Keratinocyte (primary cell): Measurements from ENCODE around the gene CNNM4. TPM values are rescaled to one million over a fixed set of nuclear protein-coding genes. Genes with fewer than 3 reads are reported as not detected.

Experiments used
- DNase-seq: peaks from one replicate; pipeline ENCODE4 v3.0.0-alpha.2; 2011; ENCODE audit warnings: low read depth, missing footprints, low spot score
- FAIRE-seq: peaks from 2 replicates; lab custom pipeline; 2011; peaks lifted over from hg19 to GRCh38; lab: Jason Lieb, UNC
- H2AFZ ChIP-seq: 2 replicates; pipeline ENCODE4 v1.6.0; 2012; ENCODE audit warnings: low read length, control low read depth, inconsistent platforms; ENCODE audit not compliant: control insufficient read depth
- H3K27ac ChIP-seq: 2 replicates; pipeline ENCODE4 v1.5.1; 2011; ENCODE audit warnings: low read length; ENCODE audit not compliant: control insufficient read depth, insufficient read depth
- H3K27me3 ChIP-seq: 3 replicates; pipeline ENCODE4 v1.6.0; 2011; ENCODE audit warnings: low read length; ENCODE audit not compliant: control insufficient read depth, insufficient read depth; ENCODE audit errors: extremely low read depth
- H3K36me3 ChIP-seq, 2 experiments: 2 replicates in 1 of 2; 3 replicates in 1 of 2; pipeline ENCODE4 v1.5.1; 2011; ENCODE audit warnings: low read length in 2 of 2, mild to moderate bottlenecking in 1 of 2; ENCODE audit not compliant: control insufficient read depth in 2 of 2, insufficient read depth in 2 of 2; ENCODE audit errors: extremely low read depth in 1 of 2
- H3K4me1 ChIP-seq: 3 replicates; pipeline ENCODE4 v1.5.1; 2011; ENCODE audit warnings: low read length; ENCODE audit not compliant: control insufficient read depth, insufficient read depth; ENCODE audit errors: extremely low read depth
- H3K4me2 ChIP-seq: 3 replicates; pipeline ENCODE4 v1.6.0; 2011; ENCODE audit warnings: low read depth, low read length; ENCODE audit not compliant: control insufficient read depth, insufficient read depth; ENCODE audit errors: extremely low read depth
- H3K4me3 ChIP-seq, 3 experiments: fragments of 200-600 bp in 1 of 3; sonication (generic) in 1 of 3; 2 replicates in 2 of 3; 3 replicates in 1 of 3; pipeline ENCODE4 v1.5.1; 2011 to 2016; ENCODE audit warnings: low read length in 3 of 3, mild to moderate bottlenecking in 3 of 3, control low read depth in 2 of 3, inconsistent platforms in 1 of 3, low read depth in 1 of 3, mixed read lengths in 1 of 3, mixed run types in 1 of 3, moderate library complexity in 1 of 3; ENCODE audit not compliant: control insufficient read depth in 2 of 3, insufficient read depth in 2 of 3; ENCODE audit errors: extremely low read depth in 1 of 3
- H3K79me2 ChIP-seq: 2 replicates; pipeline ENCODE4 v1.6.0; 2012; ENCODE audit warnings: low read length; ENCODE audit not compliant: control insufficient read depth, insufficient read depth
- H3K9ac ChIP-seq: 3 replicates; pipeline ENCODE4 v1.6.0; 2011; ENCODE audit warnings: low read length; ENCODE audit not compliant: control insufficient read depth, insufficient read depth; ENCODE audit errors: extremely low read depth
- H3K9me1 ChIP-seq: 3 replicates; pipeline ENCODE4 v1.6.0; 2011; ENCODE audit warnings: low read length; ENCODE audit not compliant: control insufficient read depth, insufficient read depth; ENCODE audit errors: extremely low read depth
- H3K9me3 ChIP-seq: 2 replicates; pipeline ENCODE4 v1.5.1; 2012; ENCODE audit warnings: low read depth, low read length; ENCODE audit not compliant: control insufficient read depth
- H4K20me1 ChIP-seq: 3 replicates; pipeline ENCODE4 v1.6.0; 2011; ENCODE audit warnings: low read length; ENCODE audit not compliant: control insufficient read depth, insufficient read depth; ENCODE audit errors: extremely low read depth
- CTCF ChIP-seq, 3 experiments: IDR thresholded peaks in 1 of 3; conservative IDR thresholded peaks in 1 of 3; optimal IDR thresholded peaks in 1 of 3; 2 replicates in 2 of 3; 3 replicates in 1 of 3; pipeline versions ENCODE3 to v1.5.1; 2011; ENCODE audit warnings: low read length in 3 of 3, mild to moderate bottlenecking in 3 of 3, moderate library complexity in 2 of 3, control low read depth in 1 of 3, inconsistent platforms in 1 of 3; ENCODE audit not compliant: insufficient read depth in 2 of 3; ENCODE audit errors: extremely low read depth in 1 of 3
- EZH2 ChIP-seq: IDR thresholded peaks from one replicate; pipeline ENCODE4 v1.6.1; 2012; ENCODE audit warnings: inconsistent platforms, mild to moderate bottlenecking, low read length, moderate library complexity
- dilution Hi-C: fragments of 300-500 bp; cut with MboI; formaldehyde crosslinking; loops from one replicate; pipeline ENCODE4 v1.7.0; 2020; ENCODE audit warnings: low sequenced_read_pairs; ENCODE audit not compliant: extremely low pct_ligation_motif_present
- polyA plus RNA-seq, 5 experiments: library from polyadenylated mRNA; depleted of rRNA in 3 of 5; stranded (reverse) in 3 of 5; stranded (forward) in 1 of 5; unstranded in 1 of 5; fragments of >200 nt; gene quantifications; 1 replicate in 1 of 5; 2 replicates in 3 of 5; 3 replicates in 1 of 5; pipeline versions ENCODE4 v1.2.1 to v1.2.3, GENCODE V29; 2011 to 2012; ENCODE audit warnings: missing spikeins in 2 of 5, low read depth in 1 of 5, low replicate concordance in 1 of 5

CNNM4 gene
- polyA plus RNA-seq, 1 donor (not counting 4 experiments of a cell fraction or from before 2014, with no cell fraction given), result 4.4 TPM

GRCh38 chr2:96832408-96832753, 71.7 kb downstream of the CNNM4 start:
- H3K79me2 ChIP-seq, result no peaks in the 10 kb centered on the region
- H3K4me2 ChIP-seq, result no peak overlapping the region
- no peaks in the 10 kb centered on the region for H3K9me1 ChIP-seq
- H3K9me3 ChIP-seq, result no peaks in the 10 kb centered on the region
- TF ChIP-seq EZH2, result no peak
- no peak for TF ChIP-seq CTCF (optimal IDR thresholded peaks at IDR 0.05 in 1 of 3, IDR thresholded peaks at IDR 0.05 in 1 of 3, conservative IDR thresholded peaks at IDR 0.05 in 1 of 3; ENCODE audit: extremely low read depth in 1 of 3, insufficient read depth in 2 of 3, low read length in 3 of 3)
- no peak overlapping the region for H3K4me3 ChIP-seq
- H3K27ac ChIP-seq, result no peak overlapping the region
- no peaks in the 10 kb centered on the region for H4K20me1 ChIP-seq
- no peak for FAIRE-seq
- peaks cover 6 to 18% of the 10 kb centered on the region in 2 experiments for H3K36me3 ChIP-seq
- H3K27me3 ChIP-seq, result no peaks in the 10 kb centered on the region
- DNase-seq, result no peak
- dilution Hi-C loops, result no loop called here
- no peak overlapping the region for H3K9ac ChIP-seq
- H3K4me1 ChIP-seq, result no peaks in the 10 kb centered on the region
- H2AFZ ChIP-seq, result no peak overlapping the region

GRCh38 chr2:96832754-96833507, 72.2 kb downstream of the CNNM4 start:
- FAIRE-seq, result no peak
- H3K36me3 ChIP-seq, result peaks cover 4 to 15% of the 10 kb centered on the region in 2 experiments

More at GRCh38 chr2:96832754-96833507, 72.2 kb downstream of the CNNM4 start:
- no peaks in the 10 kb centered on the region for H3K9me3 ChIP-seq
- H3K4me2 ChIP-seq, result no peak overlapping the region
- no peak for TF ChIP-seq CTCF (optimal IDR thresholded peaks at IDR 0.05 in 1 of 3, IDR thresholded peaks at IDR 0.05 in 1 of 3, conservative IDR thresholded peaks at IDR 0.05 in 1 of 3; ENCODE audit: extremely low read depth in 1 of 3, insufficient read depth in 2 of 3, low read length in 3 of 3)
- no peak for TF ChIP-seq EZH2
- no peak for DNase-seq
- no peak overlapping the region for H3K4me3 ChIP-seq
- dilution Hi-C loops, result no loop called here
- no peaks in the 10 kb centered on the region for H3K4me1 ChIP-seq
- H2AFZ ChIP-seq, result no peak overlapping the region
- H4K20me1 ChIP-seq, result no peaks in the 10 kb centered on the region
- H3K27me3 ChIP-seq, result no peaks in the 10 kb centered on the region
- H3K79me2 ChIP-seq, result no peaks in the 10 kb centered on the region
- no peak overlapping the region for H3K9ac ChIP-seq
- no peaks in the 10 kb centered on the region for H3K9me1 ChIP-seq
- H3K27ac ChIP-seq, result no peak overlapping the region
